GM21576 (cell line): ENCODE data around the gene RPS10.
A peak's percentile ranks its signal among the peaks of the same experiment; 100 is the strongest.

ENCODE experiments used
- ATAC-seq: cut with Tn5 transposase; IDR thresholded peaks from one replicate; pipeline ENCODE4 v1.9.1; 2021; ENCODE audit warnings: mild to moderate bottlenecking, moderate library complexity; ENCODE audit not compliant: unreplicated experiment

Gene RPS10

DNA sequence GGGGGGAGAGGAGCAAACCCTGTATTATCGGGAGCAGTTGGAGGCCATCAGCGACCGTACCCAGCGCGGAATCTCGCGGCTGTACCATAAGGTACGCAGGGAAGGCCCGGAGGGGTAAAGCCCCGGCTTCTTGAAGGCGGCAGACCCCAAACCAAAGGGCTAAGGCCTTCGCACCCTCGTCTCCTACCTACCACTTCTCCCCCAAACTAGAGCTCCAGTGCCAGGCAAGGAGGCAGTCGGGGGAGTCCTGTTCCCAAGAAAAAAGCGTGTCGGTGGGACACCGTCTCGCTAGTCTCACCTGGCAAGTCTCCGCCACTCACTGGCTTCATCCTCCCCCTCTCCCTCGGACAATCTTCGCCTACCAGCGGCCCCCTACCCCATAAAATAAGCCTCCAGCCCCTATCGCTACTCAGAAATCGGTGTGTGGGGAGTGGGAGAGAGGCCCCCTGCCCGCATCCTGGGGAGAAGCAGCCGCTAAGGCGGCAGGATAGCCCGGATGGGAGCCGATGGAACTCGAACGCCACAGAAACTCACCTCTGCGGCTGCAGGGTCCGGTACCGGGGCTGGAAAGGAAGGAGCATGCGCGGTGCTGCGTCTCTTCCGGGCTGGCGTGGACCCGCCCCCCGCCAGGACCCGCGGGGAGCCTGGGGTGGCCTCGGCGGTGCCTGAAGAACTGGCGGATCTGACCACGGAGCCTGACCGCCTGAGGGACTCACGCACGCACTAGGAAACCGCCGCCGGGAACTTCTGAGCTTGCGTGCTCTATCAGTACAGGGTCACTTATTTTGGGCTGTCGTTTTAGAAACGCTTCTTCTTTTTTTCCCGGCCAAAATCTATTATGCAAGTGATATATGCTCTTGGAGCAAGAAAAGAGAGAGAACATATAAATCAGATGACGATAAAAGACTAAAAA, at the start of gene RPS10:
RPS10 (minus strand) TSS at position 572 of the 913 bp plus-strand sequence. CDS start 848 bp downstream, outside the sequence.
- peak; percentile 82 for ATAC-seq

DNA sequence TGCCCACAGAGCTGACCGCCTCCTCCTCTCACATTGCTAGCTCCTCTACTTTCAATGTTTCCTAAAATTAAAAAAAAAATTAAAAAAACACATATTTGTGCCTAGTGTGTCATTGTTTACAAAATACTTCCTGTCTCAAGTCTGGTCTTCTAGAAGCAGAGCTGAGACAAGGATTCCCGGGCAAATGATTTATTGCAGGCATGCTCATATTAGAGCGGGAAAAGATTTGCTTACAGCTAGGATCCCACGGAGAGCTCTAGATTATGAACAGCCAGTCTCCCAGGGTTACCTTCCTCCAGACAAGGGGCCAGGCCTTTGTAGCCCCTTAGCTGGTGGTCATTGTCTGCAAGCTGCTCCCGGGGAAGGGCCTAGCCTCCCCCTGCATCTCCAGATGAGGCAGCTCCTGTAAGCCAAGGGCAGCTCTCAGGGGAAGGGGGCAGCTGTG, 49.4 kb upstream of the RPS10 start:
- no peak for ATAC-seq

DNA sequence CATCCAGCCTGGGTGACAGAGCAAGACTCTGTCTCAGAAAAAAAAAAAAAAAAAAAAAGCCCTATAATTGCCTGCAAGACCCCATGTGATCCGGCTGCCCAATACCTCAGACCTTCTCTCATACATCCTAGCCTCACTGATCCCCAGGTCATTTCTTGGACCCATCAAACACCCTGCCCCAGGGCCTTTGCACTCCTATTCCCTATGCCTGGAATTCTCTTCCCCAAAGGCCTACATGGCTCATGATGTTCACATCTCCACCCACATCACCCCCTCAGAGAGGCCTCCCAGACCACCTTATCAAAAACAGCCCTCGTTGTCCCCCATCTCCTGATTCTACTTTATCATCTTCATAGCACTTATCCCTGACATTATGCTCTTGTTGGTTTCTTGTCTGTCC, 48.9 kb upstream of the RPS10 start:
- ATAC-seq = no peak

DNA sequence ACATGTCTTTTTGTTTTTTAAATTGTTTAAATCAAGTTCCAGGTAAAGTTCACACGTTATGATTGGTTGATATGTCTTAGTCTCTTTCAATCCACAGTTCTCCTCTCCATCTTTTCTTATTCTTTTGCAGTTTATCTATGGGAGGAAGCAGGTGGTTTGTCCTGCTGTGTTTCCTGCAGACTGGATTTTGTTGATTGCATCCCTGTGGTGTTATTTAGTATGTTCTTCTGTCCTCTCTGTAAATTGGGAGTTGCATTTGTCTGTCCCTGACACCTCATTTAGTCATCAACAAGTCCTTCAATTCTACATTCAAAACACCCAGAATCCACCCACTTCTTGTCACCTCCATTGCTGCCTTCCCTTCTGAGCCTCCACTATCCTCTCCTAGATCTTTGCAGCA, 48.1 kb upstream of the RPS10 start:
- ATAC-seq = no peak

DNA sequence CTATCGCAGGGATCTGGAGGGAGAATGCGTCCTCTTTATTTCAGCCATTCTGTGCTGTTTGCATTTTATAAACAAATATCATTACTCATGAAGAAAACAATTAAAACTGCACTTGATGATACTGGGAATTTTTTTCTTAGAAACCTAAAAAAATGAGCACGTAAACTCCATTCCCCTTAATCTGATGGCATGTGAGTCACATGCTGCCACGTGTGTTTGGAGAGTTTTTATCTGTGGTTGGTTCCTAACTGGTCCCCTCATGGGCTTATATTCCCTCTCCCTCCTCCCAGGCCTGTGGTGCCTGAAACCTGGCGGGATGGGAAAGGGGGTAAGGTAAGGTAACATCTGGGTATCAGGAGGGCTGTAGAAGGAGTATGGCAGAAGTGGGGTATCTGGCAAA, 46.6 kb upstream of the RPS10 start:
- ATAC-seq = no peak

DNA sequence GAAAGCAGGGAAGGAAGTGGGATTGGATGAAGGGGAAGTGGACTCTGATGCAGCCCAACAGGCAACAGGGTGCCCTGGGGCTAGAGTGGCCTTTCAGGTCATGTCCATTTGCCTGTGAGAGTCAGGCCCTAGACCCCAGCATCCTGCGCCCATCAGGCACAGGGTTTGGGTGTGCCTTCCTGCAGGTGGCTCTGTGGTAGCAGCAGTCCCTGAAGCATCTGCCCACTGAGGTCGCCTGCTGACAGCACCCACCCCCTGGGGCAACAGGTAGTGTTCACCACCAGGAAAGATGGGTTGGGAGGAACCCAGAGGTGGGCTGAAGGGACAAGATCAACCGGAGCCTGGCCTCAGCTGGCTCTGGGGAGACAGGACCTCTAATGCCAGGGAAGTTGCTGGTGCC, 43.6 kb upstream of the RPS10 start:
- ATAC-seq = no peak

DNA sequence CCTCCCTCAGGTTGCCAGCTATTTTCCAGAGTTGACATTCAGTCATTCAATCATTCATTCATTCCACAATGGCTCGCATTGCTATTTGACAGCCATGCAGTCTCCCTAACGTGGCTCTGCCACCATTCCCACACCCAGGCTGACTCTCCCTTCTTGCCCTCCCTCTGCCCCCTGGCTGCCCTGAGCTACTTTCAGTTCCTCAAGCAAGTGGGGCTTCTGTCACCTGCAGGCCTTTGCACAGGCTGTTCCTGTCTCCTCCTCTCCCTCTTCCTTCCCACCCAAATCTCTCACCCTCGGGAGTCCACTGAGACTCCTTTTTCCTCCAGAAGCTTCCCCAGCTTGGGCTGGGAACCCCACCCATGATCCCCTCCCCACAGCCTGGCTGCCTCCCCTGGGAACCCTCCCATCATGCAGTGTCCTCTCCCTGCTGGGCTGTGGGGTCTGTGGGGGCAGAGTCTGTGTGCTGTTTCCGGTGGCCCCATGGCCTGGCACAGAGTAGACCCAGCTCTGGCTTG, 42.6 kb upstream of the RPS10 start:
- peak; percentile 56 for ATAC-seq

DNA sequence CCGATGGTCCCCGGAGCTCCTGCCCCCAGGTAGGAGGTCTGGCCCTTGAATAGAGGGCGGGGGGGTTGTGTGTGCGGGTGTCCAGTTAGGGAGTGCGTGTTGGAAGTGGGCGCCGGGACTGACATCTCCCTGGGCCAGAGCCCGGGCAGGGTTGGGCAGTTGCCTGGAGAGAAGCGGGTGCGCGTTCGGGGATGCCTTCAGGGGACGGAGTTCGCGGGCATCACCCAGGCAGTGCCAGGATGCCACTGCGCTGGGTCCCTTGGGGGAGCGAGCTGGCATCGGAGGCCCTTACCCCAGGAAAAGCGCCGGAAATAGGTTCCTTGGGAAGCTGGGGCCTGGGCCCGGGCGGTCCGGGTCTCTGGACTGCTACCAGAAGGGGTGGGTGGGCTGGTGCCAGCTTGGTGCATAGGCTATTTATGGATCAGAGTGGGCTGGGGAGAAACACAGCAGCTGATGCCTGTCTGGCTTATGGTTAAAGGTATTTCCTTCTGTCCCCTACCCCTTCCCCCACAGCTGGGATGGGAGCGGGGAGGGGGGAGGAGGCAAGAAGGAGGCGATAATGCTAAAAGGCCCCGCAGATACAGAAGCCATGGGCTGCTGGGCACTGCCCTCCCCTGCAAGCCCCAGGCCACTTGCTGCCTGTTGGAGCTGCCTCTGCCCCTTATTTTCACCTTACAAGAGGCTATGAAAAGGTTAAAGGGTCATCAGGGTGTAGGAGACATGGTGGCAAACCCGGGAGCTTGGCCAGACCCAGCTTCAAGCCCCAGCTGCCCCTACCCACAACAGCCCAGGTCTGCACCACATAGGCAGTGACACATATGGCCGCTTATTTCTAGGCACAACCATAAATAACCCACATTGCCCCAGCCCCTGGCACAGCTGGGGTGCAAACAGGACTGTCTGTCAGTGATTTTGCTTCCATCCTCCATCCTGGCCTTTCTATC, 40.6 kb upstream of the RPS10 start:
- no peak for ATAC-seq

DNA sequence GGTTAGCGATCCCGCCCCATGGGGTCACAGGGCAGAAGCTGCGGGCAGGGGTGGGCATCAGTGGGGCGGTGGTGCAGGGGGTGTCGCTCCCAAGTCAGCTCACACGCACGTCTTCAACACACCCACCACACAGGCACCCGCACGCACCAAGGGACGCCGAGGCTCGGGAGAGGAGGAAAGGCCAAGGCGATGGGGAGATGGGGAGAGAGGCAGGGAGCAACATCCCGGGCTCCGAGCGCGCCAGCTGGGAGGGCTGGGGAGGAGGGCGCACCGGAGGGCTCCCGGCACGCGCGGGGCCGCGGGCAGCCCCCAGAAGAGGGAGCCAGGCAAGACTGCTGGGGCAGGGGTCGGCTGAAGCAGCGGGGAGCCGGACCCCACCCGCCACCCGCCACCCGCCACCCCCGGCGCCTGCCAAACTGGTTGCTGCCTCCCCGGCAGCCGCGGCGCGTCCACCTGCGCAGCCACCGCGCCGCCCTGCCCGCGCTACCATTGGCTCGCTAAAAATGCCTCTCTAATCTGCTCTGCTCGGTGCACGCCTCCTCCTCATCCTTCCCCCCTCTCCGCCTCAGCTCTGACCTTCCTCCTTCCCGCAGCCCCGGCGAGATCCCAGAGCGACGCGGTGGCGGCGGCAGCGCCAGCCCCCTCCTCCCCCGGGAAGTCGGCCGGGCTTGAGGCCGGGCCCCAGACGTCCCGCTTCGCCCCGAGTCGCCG, 39.8 kb upstream of the RPS10 start, which contains the start of gene PACSIN1:
PACSIN1 (plus strand) TSS at position 546 of the 711 bp plus-strand sequence. CDS start 60,230 bp downstream, outside the sequence.
- no peak for ATAC-seq

DNA sequence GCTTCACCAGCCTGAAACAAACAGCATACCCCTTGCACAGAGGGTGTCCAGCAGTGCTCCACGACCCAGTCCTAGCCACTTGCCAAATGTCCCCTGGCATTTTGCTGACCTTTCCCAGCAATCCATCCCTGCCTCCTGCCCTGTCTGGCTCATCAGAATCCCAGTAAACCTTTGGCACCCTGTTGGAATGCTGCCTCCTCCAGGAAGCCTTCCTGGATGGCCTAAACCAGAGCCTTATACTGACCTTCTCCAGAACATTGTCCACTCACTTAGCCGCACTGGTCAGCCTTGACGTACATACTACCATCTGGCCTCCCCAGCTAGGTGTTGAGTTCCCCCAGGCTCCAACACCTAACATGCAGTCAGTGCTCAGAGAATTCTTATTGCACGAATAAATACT, 38.0 kb upstream of the RPS10 start:
- ATAC-seq = no peak

DNA sequence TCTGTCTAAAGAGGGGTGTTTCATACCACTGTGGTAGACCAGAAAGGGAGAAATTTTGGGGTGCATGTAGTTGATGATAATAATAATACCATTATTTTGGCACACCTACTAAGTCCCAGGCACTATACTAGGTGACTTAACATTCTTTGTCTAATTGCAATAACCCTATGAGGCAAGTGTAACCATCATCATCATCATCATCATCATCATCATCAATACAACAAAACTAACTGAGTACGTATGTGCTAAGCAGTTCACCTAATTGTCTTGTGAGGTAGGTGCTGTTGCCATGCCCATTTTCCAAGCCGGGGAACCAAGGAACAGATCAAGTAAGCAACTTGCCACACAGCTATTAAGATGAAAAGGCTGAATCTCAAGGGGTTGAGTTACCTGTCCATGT, 37.4 kb upstream of the RPS10 start:
- no peak for ATAC-seq

DNA sequence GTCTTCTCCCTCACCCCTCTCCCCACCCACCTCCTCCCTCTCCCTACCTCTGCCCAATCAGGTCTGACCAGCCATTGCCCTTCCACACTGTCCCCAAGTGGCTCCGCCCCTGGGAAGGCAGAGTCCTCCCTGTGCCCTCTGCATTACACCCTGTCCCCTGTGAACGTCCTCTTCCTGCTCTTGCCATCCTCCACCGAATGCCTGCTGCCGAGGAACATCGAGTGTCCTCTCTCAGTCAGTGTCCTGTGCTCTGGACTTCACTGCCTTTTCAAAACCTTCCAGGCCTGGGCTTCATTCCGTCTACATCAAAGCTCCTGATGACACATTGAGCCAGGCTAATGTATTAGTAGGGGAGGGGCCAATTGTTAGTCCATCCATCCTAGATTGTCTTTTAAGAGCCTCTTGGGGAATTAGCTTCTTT, 36.7 kb upstream of the RPS10 start:
- no peak for ATAC-seq

DNA sequence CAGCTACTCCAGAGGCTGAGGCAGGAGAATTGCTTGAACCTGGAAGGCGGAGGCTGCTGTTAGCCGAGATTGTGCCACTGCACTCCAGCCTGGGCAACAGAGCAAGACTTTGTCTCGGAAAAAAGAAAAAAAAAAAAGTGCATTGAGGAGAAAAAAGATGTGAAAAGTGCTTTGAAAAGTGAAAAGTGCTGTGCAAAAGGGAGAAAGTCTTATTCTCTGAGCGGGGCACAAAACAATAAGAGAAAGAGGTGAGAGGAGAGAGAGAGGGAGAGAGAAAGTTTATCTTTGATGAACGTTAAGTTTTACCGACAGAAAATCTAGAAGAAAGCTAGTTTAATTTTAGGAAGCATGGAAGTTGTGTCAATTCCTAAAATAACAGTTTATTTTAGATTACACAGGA, 36.1 kb upstream of the RPS10 start:
- no peak for ATAC-seq

DNA sequence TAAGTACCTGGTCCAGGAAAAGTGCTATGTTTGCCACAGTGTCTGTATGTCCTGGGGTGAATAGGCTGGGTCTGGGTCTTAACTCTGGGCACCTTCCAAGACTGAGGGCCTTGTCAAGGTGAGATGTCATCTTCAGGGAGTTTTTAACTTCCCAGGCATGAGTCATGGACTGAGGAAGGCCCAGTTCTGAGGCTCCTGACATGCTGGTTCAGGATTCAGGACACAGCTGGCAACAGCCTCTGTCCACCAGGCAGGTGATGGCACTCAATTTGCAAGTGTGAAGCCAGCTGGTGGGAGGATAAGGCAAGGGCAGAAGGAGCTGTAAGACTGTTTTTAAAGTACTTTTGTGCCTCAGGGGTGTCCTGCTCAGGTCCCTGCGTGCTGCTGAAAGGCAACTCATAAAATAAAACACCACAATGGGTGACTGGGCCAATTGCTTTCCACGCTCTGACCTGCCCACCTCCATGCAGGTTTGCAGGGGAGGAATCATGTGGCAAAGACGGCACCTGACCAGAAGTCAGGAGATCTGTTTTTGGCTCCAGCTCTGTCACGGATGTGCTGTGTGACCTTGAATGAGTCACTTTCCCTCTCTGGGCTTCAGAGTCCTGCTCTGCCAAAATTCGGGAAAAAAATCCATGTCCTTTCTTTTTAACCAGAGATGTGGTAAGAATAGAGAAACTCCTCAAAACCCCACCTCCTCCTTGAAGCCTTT, 35.1 kb upstream of the RPS10 start:
- ATAC-seq = no peak

DNA sequence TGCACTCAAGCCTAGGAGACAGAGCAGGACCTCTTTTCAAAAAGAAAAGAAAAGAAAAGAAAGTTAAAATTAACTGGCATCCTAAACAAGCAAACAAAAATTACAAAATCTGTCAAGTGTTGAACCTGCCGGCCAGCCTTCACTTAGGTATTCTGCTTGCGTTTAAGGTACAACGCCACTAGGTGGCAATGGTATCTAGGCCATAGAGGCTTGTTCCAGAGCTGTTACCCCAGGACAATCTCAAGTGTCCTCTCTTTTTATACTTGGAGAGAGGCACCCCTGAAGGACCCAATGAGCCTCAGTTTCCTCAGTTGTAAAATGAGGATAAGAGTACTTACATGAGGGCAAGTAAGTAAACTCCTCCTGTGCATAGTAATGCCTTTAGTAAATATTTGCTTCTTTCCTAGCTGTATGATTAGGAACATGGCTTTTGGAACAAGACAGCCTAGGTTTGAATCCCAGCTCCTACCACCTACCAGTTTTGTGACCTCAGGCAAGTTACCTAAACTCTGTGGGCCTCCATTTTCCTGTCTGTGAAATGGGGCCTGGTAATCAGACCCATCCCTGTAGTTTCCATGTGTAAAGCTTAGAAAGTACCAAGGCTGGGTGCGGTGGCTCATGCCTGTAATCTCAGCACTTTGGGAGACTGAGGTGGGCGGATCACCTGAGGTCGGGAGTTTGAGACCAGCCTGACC, 34.2 kb upstream of the RPS10 start:
- no peak for ATAC-seq

DNA sequence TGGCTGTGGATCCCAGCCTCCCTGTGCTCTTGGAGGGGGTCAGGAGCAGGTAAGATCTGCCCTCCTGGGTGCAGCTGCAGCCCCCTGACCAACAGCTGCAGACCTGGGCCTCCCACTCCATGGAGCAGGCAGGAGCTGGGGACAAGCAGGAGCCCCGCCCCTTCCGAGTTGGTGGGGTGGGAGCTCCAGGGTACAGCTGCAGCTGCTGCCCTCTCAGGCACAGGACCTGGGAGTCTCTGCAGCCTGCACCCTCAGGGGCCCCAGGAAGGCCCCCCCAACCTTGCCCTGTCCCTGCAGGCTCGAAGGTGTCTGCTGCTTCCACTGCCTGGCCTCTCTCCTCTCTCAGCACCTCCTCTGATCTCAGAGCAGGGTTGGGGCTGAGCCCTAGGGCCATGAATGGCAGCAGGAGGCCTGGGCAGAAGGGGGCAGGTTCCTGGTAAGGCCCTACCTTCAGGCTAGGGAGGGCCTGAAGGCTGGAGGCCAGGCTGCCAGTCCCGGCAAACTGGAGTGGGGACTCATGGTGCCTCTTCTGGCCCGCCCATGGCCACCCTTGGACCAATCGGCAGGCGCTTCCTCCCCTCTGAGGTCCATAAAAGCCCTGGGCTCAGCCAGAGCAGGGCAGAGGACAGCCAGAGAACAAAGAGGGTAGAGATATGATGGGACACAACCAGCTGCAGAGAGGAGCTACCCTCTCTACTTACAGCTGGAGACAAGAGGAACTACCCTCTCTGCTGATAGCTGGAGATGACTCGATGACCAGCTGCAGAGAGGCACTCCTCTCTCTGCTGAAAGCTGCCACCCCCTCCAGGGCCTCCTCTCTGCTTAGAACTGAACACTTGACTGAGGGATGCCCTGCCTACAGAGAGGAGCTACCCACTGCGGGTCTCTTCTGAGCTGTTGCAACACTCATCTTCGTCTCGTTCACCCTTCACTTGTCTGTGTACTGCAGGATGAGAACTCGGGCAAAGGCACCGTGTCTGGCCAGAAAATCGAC, 32.2 kb upstream of the RPS10 start:
- ATAC-seq = no peak

DNA sequence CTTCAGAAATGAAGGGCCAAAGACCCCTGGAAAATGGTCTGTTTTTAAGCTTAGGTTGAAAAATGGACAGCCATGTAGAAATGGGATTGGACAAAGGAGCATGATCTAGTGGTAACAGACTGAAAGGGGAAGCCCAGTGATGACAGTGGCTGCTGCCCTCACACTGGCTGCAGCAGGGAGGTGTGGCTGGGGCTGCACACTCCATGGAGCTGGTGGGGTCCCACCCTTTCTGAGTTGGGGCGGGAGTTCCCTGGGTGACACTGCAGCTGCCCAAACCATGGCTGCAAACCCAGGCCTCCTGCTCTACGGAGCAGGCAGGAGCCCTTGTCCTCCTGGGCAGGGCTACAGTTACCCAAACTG, 31.5 kb upstream of the RPS10 start:
- no peak for ATAC-seq

DNA sequence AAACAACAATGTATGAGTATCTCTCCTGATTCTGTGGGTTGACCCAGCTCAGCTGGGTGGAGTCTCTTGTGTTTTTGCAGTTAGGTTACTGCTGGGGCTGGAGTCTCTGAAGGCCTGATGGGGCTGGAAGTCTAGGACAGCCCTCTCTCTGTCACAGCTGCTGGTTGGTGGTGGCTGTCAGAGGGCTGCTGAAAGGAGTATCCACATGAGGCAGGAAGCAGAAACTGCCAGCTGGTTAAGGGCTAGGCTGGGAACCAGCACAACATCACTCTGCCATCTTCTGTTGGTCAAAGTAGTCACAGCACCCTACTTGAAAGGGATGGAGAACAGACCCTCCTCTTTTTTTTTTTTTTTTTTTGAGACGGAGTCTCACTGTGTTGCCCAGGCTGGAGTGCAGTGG, 30.0 kb upstream of the RPS10 start:
- ATAC-seq = no peak
